Middle frontal gyrus (tissue), 1 donor: ENCODE measurements around the gene SPATA9.

Experiments
- DNase-seq: peaks from one replicate; pipeline ENCODE4 v3.0.0-alpha.2; 2015; ENCODE audit warnings: low spot score; ENCODE audit errors: extremely low spot score

Gene SPATA9, protein sequence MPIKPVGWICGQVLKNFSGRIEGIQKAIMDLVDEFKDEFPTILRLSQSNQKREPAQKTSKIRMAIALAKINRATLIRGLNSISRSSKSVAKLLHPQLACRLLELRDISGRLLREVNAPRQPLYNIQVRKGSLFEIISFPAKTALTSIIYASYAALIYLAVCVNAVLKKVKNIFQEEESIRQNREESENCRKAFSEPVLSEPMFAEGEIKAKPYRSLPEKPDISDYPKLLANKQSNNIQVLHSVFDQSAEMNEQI

DNA sequence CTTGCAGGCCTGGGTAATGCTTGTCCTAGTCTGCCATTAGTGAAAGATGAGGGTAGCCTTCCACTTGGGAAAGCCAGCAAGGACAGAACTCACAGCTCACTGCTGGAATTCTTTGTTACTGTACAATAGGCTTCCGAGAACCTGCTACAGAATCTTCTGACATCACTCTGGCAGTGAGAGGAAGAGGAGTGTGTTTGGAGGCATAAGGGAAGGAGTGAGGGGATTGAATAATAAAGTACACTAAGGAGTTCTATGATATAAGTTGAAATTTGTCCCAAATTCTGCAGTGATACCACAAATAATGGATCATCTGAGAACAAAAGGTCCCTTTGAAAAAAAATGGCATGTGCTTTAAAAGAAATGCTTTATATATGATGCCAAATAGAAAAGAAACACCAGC lies at the start of gene SPATA9:
SPATA9 (minus strand) TSS at position 101 of the 400 bp plus-strand sequence. CDS start 137 bp downstream, outside the sequence.
- no peak for DNase-seq

DNA sequence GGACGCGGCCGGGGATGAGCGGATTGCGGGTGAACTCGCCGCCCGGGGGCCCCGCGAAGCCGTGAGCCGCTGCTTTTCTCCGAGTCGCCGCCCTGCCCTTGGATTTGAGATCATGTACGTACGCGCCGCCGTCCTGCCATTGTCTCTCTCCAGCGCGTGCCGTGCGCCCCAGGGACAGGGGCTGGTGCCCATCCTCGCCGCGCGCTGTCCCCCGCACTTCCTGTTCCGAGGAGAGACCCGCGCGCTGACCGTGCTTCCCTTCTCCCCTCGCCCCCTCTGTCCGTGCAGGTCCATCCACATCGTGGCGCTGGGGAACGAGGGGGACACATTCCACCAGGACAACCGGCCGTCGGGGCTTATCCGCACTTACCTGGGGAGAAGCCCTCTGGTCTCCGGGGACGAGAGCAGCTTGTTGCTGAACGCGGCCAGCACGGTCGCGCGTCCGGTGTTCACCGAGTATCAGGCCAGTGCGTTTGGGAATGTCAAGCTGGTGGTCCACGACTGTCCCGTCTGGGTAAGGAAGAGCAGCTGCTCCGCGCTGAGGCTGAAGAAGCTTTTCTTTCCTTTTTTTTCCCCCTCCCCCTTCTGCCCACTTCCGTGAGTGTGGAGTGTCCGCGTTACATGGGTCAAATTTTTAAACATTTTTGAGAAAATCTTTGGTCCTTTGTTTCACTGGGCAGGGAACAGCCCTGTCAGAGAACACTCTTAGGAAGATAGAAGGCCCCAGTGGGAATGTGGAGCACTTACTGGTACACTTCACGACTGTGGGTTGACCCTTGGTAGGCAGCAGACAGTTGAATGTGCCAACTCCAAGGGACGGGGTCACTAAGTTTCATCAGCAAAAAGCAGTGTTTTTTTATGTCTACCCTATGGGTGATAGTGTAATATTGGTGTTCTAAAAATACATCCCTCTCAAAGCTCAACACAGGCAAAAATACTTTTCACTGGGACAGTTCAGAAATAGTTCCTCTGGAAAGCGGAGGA lies 49.1 kb upstream of the SPATA9 start:
- no peak for DNase-seq

DNA sequence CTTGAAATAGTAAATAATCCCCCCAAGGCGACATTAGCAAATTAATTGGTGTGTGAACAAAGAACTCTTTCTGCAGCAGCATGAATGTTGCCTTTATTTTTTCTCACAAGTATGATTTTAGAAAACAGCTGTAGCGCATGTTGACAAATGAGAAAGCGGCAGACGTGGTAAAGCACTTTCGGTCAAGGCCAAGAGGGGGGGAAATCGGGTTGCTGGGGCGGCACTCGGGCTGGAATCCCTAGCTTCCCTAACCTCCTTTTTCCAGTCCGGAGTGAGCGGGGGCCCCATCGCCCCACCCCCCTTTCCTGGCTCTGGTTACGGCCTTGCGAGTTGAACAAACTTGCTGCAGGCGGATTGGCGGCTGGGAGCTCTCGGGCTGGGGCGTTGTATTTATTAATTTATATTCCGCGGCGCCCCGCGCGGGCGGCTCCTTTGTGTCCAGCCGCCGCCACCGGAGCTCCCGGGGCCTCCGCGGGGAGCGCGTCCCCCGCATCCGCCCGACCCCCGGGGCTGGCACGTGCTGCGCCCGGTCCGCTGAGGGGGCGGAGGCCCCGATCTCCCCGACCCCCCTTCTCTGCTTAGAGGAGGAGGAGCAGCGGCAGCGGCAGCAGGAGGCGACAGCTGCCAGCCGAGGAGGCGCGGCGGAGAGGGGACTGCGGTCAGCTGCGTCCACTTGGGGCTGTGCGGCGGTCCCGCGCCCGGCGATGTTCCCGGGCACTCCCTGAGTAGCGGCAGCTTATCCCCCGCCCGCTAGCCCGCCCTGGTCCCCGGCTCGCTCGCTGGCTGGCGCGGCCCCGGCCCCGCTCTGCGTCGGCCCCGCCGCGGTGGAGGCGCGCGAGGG lies 48.2 kb upstream of the SPATA9 start, which contains the start of gene RHOBTB3:
RHOBTB3 (plus strand) TSS at position 607 of the 841 bp plus-strand sequence. CDS start 347 bp downstream, outside the sequence.
- DNase-seq: peak; percentile 55

DNA sequence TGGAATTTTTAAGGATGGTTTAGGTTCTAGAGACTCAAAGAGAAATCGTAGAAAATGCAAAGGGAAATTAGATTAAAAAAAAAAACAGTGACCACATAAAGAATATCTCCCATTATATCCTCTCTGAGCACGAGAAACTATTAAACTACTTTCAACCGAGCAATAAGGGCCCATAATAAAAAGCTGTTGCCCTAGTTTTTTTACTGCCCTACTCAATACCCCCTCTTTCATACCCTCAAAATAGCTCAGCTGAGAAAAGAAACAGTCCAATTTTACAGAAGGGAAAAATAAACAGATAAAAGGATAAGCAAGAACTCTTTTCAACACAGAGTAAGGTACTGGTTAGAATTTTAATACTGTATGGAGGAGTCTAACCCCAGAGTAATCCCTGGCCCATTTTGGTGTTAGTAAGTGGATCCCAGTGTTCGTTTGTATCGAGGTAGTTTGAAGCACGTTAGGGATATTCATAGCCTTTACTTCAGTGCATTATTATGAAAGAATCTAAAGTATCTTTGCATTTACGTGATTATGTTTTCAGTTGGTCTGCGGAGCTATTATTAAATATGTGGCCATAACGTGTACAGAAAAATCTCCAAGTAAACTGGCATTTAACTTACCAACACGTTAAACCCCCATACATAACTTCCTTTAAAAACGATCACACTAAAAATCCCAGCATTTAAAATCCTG lies 47.4 kb upstream of the SPATA9 start:
- DNase-seq: no peak

DNA sequence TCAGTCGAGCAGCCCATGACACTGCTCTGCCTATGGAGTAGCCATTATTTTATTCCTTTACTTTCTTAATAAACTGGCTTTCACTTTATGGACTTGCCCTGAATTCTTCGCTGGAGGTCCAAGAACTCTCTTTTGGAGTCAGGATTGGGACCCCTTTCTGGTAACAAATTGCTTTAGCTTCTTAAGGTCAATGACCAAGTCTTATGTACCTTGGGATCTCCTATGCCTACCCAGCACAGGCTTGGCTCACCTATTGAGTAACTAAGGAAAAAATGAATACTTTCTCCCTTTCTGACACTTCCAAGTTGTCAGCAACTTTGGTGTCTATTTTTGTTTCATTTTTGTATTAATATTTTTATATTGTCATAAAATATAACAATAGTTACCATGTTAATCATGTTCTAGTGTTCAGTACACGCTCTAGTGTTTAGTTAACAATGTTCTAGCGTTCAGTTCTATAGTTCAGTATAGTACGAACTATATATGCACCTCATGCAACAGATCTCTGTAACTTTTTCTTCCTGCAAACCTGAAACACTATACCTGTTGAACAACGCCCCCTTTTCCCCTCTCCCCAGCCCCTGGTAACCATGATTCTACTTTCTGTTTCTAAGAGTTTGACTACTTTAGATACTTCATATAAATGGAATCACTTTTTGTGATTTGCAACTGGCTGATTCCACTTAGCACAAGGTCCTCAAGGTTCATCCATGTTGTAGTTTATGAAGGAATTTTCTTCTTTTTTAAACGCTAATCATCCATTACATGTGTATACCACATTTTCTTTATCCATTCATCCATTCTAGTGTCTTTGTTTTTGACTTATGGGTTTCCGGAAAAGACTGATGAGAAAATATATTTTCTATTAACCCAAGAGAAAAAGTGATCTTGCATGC lies 46.6 kb upstream of the SPATA9 start:
- DNase-seq: no peak

DNA sequence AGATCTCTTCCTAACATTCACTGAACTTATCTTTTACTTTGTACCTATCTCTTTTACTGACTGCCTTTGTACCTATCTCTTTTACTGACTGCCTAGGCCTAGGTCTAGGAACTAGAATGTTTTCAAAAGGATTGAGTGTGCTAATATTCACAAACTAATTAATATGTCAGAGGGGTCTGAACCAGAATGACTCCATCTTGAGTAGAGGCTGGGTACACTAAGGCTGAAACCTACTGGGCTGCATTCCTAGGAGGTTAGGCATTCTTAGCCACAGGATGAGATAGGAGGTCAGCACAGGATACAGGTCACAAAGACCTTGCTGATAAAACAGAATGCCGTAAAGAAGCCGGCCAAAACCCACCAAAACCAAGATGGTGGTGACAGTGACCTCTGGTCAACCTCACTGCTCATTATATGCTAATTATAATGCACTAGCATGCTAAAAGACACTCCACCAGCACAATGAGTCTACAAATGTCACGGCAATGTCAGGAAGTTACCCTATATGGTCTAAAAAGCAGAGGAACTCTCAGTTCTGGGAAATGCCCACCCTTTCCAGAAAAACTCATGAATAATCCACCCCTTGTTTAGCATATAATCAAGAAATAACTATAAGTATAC lies 45.8 kb upstream of the SPATA9 start:
- no peak for DNase-seq

DNA sequence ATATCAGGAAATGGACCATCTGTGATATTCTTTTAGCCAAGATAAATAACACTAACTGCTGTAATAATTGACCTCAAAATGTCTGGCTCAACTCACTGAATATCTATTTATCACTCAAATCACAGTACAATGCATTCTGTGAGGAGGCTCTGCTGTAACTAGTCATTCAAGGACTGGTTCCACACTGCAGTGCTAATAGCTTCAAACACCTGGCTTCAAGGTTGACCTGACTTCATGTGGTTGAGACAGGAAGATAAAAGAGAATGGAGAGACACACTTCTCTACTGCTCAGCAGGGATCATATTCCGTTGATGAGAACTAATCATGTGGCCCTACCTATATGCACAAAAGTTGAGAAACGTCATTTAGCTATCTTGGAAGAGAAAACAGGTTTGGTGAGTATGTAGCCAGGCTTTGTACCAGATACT lies 45.0 kb upstream of the SPATA9 start:
- DNase-seq: no peak

DNA sequence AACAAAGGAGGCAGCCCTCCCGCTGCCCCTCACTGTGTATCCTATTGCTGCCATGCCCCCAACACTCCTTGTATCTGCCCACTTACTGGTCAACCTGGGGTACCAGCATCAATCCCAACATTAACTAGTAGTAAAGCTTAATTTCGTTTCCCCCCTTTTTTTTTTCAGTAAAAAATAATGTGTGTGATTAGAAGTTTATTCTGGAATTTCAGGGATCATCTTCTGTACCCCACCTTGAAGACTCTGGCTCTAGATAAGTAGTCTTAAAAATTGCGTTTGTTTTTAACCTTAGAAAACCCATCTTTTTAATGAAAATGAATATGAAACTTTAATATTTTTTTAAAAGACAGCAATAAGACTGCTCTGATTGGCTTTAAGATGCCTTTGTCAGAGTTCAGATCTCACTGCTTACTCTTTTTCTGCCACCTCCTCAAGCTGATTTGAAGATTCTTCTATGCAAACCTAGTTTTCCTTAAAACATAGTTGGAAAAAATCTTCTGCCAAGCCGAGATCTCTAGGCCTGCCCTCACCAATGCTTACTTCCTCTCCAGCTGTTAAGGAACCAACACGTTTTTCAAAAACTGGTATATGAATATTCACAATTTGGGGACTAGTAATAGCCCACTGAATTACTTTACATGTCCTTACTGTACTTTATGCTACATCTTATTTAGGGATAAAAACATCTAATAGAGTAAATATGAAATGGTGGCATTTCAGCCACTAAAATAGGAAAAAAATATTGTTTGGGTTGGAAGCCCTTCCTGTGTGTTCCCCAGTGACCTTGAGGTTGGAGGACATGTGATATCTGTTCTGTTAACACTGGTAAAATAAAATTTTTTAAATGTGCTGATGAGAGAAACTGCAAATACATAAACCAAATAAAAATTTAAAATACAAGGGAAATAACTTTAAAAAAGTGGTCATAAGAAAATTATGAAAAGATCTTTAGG lies 44.3 kb upstream of the SPATA9 start:
- DNase-seq: no peak

DNA sequence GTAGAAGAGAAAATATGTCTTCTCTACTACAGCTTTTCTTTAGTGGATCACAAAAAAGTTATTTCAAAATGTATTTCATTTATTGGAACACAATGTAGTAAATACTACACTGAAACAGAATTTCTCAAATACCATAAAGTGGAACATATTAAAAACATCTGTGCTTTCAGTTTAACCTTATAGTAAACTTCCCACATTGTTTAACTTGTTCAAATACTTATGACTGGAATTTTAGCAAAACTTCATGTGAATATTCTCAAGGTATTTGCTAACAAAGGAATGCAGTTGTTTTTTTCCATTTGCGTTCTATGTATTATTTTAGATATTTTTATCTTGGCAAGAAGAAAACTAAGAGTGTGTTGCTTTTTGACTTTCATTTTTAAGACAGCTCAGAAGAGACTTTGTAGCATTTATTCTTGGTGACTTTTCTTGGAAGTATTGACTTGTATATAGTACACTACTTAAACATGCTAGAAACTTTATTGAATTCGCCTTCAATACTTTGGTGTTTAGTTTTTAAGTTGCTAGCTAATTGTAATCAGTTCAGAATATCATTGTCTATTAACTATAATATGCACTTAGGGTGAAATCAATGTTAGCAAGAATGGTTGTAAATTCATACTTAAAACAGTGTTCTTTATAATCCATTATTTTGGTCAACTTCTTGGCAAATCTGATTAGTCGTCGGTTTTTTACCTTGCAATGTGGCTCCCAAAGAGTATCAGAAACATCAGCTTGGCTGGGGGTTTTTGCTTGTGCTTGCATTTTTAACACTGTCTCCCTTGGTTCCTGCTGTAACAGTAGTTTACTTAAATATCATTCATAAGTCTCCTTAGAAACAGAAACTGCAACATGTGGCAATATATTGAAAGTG lies 43.4 kb upstream of the SPATA9 start:
- DNase-seq: no peak

DNA sequence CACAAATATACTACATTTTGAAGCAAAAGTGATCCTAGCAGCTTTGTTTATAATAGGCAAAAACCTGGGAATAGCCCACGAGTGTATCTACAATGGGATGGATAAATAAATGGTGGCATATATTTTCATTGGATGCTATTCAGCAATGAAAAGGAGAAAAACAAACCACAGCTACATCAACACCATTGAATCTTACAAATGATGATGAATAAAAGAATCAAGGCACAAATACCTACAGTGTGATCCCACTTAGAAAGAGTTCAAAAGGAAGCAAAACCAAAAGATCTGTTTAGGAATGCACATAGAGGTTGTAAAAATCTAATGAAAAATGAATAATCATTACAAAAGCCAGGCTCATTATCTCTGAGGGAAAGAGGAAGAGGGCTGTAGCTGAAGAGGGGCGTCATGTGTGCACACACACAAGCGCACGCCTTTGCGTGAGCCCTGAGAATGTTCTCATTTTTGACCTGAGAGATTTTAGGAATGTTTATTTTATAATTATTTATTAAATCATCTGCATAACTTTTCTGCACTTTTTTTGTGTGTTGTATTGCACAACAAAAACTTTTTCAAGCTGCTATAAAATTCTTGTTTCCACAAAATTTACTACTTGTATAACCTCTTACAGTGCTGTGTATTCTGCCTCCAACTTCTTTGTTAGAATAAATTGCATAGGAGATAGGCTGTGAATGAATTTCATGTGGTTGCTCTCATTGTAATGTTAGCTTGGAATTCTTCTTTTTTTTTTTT lies 42.5 kb upstream of the SPATA9 start:
- DNase-seq: no peak

DNA sequence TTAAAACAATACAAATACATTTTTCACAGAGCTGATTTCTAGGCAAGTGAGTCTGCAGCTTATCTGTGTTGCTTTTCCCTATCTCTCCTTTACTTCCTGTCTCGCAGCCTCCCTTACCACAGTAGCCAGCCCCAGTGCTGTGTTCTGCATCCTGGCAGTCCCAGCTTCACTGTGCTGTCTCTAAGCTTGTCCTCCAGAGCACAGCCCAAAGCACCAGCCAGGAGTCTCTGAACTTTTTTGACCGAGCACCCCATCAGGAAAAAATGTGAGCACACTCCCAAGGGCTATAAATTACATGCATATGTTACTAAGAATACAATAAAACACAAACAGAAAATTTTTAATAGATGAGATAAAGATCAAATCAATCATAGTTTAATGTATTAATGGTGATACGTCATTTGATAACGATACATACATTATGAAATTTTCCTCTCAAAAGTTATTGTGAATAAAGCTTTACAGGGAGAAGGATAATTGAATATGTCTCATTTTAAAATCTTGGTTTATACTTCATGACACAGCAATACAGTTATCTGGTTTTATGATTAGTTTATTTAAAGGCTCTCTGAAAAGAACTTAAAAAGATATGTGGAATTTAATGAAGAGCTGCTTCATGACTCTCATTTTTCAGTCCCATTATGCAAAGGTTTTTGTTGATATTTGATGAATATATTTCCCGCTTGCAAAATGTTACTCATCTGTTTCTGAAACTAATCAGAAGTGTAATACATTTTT lies 41.0 kb upstream of the SPATA9 start:
- DNase-seq: no peak

DNA sequence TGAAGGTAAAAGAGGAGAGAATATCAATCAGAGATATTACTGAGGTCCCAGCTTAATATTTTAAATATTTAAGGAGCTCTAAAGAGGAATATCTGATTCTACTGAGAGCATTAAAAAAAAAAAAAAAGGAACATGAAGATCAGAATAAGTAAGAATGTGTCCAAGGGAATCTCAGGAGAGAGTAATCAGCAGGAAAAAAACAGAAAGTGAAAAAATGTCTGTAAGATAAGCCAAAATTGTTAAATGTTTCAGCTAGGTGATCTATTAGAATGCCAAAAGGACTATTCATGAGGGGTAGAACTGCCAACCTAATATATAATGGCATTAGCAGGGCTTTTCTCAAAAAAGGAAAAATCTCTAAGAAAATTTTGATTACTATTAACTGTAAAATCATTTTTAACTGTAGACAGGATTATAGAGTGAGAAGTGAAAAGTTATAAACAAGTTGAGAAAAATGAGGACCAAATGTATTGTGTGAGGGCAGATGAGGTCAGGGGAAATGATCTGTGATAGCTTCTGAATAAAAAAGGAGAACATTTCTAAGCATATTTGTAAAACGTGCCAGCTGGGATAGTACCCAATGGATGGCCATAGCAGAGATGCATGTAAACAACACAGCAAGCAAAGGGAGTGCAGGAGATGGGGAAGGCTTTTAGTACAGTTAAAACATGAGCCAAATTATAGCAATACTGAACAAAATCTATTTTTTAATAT lies 38.9 kb upstream of the SPATA9 start:
- DNase-seq: no peak

DNA sequence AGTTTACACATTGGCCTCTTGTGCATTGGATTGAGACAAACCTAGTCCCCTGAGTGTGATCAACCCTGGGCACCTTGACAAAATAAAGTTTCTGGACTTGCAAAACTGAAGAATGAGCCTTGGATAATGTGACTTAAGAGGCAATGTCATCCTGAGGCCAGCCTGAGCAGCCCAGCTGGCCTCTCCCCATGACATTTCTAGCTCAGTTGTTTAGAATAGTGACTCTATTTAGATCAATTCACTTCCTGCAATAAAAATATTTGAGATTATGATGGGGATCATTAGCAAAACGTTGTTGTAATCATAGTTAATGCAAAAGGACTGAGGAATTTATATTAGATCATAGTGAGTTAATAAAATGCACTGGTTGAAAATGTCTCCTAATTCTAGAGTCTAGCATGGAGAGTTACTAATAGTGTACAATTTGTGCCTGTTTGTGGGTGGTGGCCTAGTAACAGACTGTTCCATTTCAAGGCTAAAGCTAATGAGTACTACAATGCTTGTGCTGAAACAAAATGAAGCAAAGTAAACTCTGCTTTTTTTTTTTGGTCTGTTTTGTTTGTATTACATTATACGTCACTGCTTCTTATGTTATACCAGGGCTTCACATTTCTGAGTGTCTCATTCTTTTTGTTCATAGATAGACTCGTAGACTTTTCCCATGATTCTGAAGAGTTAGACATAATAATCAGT lies 37.4 kb upstream of the SPATA9 start:
- DNase-seq: no peak

DNA sequence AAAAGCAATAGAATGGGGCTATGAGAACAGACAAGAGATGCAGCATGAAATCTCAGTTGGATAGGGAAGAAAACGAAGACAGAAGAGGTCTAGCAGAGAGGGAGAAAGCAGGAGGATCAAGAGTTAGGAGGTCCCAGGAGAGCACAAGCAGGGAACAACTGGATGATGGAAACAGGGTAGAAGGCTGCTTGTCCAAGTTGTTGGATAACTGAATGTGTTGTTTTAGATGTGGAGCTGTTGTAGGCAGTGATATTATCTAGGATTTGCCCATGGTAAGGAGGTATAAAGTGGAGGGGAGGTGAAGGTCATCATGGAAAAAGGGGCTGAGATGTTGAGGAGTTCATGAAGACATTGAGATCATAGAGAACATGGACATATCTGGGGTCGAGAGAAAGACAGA lies 35.9 kb upstream of the SPATA9 start:
- DNase-seq: no peak

DNA sequence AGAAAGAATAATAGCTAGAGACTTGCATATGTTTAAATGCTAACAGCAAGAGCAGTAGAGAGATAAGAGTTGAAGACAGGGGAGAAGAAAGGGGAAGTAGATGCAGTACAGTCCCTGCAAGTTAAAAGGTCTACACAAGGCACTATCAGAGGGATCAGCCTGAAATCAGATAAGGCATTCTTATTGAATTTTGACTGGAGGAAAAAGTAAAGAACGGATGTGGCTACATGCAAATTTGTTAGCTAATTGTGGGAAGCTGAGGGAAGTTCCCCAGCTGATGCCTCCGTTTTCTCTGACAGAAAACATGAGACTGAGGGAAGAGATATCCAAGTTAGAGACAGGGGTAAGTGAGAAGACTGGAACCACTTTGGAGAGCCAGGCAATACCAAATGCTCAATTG lies 35.4 kb upstream of the SPATA9 start:
- DNase-seq: no peak
